Activated gamma-delta T cell treated with anti-CD3 and anti-CD28 coated beads, Interleukin-2, amount 50 U/mL, for 16 hours (primary cell): ENCODE data around the gene LAMTOR3.

Source experiments
- DNase-seq: peaks from one replicate; pipeline ENCODE4 v3.0.0-alpha.2; 2020; ENCODE audit warnings: low read depth

LAMTOR3 gene

GRCh38 chr4:99861120-99861905 is 32.9 kb downstream of the LAMTOR3 start:
- DNase-seq, result no peak

DNA sequence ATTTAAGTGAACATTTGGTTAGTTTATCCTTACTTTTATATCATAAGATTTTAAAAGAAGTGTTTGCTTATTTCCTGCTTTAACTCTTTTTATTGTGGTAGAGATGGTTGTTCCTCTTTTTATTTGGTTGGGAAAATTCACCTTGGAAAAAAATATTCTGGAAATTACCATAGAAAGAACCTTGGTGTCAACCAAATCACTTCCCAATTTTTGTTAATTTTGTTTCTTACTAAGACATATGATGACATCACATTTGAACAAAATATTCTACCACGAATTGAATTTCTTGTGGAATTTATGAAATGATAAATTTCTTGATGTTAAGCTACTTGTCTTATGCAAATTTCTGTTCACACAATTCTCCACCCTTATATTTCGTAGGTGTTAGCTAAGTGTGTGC is 33.7 kb downstream of the LAMTOR3 start:
- DNase-seq, result no peak

DNA sequence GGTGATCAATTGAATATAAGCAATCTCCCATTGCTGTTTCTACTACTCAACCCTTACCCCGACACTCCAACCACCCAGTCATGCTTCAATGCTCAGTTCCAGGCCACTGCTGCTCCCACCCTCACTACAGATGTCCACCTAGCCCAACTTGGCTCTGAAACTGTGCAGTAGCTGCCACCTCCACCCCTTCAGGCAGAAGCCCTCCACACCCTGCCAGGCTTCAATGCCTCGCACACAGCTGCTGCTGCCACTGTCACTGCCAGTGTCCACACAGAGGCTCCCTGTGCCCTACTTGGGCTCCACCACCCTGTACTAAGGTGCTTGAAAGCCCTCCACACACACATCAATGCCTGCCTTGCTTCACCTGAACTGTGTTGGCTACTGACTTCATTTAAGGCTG is 34.6 kb downstream of the LAMTOR3 start:
- DNase-seq, result no peak

- DNase-seq, result no peak
These were observed 36.9 kb downstream of the LAMTOR3 start for GRCh38 chr4:99857307-99857706.

DNA sequence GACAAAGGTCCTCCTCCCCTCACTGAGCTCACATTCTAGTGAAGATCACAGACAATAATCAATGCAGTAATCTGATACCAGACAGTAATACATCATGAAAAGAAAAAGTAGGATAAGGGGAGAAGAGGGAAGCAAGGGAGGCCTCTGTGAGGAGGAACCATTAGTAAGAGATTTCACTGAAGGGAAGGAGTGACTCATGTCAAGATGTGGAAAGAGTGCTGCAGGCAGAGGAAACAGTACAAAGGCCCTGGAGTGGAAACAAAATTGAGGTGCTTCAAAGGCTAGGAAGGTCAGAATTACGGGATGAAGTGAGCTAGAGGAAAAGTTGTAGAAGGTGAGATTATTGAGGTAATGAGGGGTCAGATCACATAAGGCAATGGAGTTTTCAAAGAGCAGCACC is 38.1 kb downstream of the LAMTOR3 start:
- no peak for DNase-seq

- no peak for DNase-seq
These were observed 38.5 kb downstream of the LAMTOR3 start for GRCh38 chr4:99855678-99856077.

DNA sequence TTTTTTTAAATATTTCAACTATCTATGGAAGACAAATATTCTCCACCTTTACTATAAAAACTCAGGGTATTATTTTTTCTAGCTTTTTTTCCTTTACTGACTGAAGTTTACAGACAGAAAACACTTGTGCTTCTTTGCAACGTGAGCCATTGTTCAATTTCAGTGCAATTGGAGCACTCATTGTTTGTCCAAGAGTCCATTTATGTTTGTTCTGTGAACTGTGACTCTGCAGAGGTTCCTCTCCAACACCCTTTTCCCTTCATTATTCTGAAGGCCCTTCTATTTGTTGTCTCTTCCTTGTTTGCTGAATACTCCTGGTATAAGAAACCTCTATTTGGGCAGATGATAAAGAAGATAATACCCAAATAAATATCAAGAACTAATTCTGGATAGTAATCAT is 40.2 kb downstream of the LAMTOR3 start:
- DNase-seq, result no peak

DNA sequence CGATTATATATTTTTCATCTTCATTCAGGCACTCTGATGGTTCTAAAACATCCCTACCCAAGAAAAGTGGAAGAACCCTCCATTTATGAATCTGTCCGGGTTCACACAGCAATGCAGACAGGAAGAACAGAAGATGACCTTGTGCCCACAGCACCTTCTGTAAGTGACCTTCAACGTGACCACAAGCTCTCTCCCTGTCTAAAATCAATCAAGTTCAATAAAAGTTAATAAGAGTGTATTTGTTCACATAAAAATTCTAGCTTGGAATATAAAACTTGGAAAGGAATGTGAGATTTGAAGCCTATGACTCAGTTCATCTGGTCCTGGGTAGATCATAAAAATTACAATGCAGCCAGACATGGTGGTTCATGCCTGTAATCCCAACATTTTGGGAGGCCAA is 41.0 kb downstream of the LAMTOR3 start:
- no peak for DNase-seq

- no peak for DNase-seq
These were observed 42.0 kb downstream of the LAMTOR3 start for GRCh38 chr4:99852199-99852749.

DNA sequence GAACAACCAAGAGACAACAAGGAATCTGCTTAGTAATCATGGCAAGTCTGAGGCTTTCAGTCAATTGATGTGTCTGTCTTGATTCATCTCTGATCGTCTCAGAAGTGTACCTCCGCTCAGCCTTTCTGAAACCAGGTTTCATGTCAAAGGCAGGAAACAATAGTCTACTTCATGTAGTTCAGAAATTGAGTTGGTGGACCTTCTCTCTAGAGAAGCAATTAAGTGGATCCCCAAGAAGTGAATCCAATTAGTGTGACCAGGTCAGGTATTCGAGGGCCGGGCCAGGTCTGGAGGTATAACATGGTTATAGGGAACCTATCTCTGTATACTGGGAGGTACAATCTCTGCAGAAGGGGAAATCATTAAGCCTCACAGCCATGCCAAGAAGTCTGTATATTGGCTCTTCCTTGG is 45.6 kb downstream of the LAMTOR3 start:
- DNase-seq, result no peak

GRCh38 chr4:99847362-99847976 is 46.8 kb downstream of the LAMTOR3 start:
- DNase-seq, result no peak

GRCh38 chr4:99846891-99847290 is 47.3 kb downstream of the LAMTOR3 start:
- DNase-seq, result no peak

GRCh38 chr4:99845708-99846469 is 48.3 kb downstream of the LAMTOR3 start:
- DNase-seq, result no peak

GRCh38 chr4:99845179-99845578 is 49.0 kb downstream of the LAMTOR3 start:
- DNase-seq, result no peak

- DNase-seq, result no peak
These were observed 50.2 kb downstream of the LAMTOR3 start for GRCh38 chr4:99844048-99844447.

DNA sequence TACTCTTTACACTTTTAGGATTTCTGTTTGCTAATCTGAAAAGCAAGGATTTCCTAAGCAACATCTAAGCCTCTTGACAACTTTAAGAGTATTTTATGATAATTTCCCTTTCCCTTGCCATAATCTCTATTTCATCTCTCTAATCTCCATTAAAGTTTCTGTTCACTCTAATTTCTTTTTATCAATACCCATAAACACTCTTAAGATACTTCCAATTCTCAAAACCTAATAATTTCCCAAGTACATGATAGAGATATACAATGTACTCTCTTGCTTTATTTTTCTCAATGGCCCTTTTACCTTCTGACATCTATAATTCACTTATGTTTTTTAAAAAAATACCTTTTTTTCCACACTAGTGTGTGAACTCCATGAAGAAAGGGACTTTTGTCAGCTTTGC is 50.8 kb downstream of the LAMTOR3 start:
- DNase-seq, result no peak

DNA sequence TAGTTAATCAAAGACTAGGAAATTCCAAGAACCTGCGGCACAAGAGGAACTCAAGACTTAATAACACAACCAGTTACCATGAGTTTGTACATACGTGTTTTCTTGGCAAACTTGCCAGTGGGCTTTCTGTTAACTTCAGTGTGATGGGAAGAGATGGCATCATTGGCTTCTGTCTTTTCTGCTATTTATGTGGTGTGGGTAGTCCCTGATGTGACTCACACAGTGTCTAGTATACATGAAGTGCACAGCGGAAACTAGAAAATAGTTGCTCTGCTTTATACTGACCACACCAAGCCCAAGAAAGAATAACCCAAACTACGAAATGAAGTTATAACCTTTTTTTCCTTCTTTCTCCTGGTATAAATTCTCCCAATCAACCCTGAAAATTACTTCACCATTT is 53.1 kb downstream of the LAMTOR3 start:
- DNase-seq, result no peak

DNA sequence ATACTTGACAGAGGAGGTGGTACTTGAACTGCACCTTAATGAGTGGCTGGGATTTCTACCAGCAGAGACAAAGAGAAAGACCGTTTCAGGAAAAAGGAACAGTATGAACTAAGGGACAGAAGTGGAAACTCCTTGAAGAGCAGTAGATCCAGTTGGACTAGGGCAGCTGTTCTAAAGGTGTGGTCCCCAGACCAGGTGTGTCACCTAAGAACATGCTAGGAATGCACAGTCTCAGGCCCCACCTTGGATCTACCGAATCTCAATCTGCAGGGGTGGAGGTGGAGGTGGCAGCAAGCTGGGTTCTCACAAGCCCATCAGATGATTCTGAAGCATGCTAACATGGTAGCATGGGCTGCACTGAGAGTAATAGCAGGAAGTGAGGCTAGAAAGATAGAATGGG is 55.3 kb downstream of the LAMTOR3 start:
- DNase-seq, result no peak

DNA sequence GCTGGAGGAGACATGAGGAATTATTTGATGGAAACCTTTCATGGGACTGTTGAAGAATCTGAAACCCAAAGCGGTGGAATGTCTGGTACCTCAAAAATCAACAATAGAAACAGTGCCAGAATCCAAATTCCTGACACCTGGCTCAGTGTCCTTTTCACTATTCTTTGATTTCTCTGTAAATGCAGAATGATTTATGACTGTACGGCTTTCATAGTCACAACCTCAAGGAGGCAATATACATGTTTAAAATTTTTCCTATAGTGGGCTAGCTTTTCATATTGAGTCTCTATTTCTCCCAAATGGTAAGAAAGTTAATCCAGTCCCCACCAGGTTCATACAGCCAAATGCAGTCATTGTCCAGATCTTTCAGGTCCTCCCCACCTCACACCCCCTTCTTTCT is 58.3 kb downstream of the LAMTOR3 start:
- DNase-seq, result no peak

DNA sequence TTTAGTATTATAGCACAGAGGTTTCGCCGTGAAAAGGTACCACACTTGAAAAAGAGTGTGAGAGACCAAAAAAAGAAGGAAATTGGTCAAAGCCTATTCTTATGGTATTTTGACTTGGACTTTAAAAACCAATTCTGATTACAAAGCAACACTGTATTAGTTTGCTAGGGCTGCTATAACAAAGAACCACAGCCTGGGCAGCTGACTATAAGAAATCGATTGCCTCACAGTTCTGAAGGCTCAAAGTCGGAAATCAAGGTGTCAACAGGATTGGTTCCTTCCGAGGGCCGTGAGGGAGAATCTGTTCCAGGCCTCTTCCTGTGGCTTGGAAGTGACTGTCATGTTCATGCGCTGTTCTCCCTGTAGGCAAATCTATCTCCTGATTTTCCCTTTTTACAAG is 59.7 kb downstream of the LAMTOR3 start:
- DNase-seq, result no peak

DNA sequence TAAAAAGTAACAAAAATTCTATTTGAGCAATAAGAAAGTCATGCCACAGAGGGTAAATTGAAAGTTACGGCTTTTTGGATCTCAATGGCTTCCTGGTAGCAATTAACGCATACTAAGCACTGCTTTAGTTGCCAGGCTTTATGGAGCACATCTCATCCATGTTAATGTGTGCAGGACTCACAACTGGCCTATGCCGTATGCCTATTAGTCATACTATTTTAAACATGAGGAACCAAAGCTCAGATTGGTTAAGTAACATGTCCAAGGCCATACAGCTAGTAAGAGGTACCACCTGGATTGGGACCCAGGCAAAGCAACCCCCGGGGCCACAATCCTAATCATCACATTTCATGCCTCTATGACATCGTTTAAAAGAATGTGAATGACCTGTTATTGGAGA is 60.5 kb downstream of the LAMTOR3 start:
- no peak for DNase-seq

DNA sequence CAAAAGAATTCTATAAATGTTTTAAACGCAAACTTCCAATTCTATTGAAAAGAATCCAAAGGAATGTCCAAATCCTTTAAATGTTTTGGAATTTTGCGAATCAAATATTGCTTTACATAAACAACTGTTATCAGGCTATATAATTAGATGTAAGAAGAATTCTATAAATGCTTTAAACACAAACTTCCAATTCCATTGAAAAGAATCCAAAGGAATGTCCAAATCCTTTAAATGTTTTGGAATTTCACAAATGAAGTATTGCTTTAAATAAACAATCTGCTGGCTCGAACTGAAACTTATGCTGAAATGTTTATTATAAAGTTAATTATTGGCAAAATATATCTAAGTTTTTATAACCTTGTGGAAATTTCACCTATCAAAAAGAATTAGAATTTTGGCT is 61.5 kb downstream of the LAMTOR3 start:
- no peak for DNase-seq

DNA sequence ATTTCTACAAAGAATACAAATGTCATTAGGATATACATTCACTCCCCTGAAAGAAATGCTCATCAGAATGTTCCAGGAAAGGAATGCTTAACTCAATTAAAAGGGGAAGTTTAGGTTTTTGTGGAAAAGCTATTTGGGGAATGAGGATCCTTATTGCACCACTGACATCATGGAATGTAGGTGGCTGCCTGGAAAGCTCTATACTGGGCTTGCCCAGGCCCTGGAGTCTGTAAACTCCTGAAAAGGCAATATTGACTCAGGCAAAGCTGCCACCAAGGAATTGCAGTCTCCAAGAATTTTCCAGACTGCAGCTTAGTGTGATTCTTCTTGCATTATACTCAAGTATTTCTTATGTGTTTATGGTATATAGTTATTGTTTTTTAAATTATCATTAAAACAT is 61.9 kb downstream of the LAMTOR3 start:
- no peak for DNase-seq
